ENCODE results near the gene MXRA8. TPM values are rescaled to one million over a fixed set of nuclear protein-coding genes. Genes with fewer than 3 reads are reported as not detected.

MXRA8 gene, protein sequence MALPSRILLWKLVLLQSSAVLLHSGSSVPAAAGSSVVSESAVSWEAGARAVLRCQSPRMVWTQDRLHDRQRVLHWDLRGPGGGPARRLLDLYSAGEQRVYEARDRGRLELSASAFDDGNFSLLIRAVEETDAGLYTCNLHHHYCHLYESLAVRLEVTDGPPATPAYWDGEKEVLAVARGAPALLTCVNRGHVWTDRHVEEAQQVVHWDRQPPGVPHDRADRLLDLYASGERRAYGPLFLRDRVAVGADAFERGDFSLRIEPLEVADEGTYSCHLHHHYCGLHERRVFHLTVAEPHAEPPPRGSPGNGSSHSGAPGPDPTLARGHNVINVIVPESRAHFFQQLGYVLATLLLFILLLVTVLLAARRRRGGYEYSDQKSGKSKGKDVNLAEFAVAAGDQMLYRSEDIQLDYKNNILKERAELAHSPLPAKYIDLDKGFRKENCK
- total RNA-seq: 0.38 and 0.97 TPM in 2 replicates

DNA sequence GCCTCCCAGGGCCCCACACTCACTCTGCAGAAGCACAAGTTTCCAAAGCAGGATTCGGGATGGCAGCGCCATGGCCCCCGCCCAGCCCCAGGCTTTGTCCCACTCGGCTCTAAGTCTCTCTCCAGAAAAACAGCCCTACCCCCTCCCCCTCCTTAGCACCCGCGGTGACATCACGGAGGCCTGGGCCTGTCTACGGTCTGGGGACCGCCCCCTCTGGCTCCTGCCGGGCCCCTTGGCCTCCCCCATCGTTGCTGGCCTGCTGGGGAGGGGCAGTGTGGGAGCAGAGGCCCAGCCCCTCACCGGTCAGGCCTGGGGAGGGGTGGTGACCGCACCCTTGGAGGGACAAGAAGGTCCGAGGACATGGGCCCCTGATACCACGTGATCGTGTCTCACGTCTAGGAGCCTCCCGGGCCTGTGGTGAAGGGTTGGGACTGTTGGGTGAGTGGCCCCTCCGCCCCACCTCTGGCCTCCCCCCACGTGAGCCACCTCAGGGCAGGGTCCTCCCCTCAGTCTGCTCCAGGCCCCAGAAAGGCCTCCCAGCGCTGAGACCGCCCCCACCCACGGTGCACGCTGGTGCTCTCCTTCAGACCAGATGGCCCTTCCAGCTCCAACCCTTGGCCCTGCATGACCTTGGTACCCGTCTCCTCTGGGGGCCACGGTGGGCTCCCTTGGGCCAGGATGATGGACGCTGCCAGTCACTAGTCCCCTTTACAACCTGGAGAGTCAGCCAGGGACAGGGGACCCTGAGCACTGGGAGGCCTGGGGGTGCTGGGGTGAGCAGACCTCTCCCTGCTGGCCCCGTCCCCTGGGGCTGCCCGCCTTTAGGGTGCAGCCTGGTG, at the start of gene MXRA8:
MXRA8 (minus strand) TSS at position 123 of the 839 bp plus-strand sequence; CDS start at position 72, 51 bp downstream.

DNA sequence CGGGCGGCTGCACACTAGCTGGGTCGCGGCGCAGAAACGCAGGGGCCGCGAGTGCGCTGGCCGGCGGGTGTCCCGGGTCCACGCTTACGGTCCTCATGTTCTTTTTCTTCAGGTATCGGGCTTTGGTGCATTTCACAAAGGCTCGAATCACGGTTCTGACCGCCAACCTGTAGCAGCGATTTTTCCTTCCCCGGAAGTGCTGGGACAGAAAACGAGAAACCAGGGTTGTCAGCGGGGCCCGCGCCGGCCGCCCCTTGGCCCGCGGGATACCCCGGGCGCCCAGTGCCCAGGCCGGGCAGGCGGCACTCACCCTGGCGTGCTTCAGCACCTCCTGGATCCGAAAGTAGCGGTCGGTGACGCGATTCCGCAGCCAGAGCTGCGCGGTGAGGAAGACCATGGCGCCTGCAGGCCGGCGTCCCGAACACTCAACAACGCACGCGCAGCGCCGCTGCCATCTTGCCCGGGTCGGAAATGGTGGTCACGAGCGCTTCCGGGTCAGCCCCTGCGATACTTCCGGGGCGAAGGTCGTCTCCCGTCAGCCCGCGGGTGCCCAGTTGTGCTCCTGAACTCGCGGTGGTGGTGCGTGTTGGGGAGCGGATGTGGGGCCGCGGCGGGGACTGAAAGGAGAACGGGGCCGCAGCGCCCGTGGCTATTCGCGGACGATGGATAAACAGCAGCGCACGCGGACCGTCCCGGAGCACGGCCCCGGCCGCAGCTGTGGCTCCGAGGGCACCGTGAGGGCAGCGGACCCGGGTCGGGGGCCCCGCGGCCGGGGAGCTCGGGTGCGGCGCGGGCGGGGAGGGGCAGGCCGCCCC, 48.7 kb upstream of the MXRA8 start, which contains the start of gene MRPL20:
MRPL20 (minus strand) TSS at position 473 of the 815 bp plus-strand sequence; CDS start at position 397, 76 bp downstream.

DNA sequence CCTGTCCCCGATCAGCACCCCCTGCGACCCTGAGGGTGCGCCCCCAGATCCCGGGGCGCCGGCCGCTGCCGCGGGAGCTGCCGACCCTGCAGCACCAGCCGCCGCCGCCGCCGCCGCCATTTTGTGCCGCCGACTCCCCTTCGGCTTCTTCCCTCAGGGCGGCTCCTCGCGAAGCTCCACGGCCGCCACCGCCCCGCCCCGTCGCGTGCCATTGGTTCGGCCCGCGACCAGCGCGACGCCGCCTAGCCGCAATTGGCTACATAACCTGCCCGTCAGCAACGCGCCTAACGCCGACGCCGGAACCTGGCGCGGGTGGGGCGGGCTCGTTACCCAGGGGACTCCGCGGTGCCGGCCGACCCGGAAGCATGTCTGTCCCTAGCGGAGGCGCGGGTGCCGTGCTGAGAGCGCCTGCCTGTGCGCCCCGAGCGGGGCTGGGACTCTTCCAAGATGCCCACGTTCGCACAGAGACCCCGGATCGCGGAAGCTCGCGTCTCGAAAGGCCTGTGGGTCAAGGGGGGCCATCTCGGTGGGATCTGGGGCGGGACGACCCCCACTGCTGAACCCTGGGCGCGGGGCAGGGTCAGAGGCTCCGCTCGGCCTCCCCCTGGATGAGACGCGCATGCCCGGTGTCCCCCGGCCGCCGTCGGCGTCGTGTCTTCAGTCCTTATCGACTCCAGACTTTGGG, 41.0 kb upstream of the MXRA8 start, which contains the start of gene CCNL2:
CCNL2 (minus strand) TSS at position 149 of the 685 bp plus-strand sequence; CDS start at position 120, 29 bp downstream.

DNA sequence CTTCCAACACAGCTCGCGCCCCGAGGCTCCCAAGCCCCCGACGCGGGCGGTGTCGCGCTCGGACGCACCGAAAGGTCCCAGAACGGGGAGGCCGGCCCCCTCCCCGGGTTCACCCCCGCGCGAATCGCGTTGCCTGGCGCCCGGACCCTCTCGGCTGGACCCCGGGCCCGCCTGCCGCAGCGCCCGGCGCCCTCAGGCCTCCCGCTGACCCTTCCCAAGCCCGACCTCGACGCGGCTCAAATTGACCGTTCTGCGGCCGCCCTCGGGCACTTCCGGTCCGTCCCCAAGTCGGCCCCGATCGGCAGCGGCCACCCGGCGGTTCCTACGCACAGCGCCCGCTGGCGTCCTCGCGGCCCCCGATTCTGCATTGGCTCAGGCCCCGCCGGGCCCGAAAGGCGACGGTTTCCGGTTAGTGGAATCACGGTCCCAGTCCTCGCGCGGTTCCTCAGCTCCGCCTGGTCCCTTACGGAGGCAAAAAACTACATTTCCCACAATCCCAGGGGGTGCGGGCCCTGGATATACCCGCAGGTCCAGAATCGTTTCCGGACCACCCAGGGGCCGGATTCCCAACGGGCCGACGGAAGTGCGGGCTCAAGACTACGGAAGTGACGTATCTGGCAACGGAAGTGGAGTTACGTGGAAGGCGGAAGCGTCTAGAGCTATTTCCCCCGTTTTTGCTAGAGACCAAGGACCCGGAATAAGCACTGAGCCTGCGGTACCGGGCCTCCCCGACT, 16.7 kb upstream of the MXRA8 start, which contains the start of gene AURKAIP1:
AURKAIP1 (minus strand) TSS at position 279 of the 734 bp plus-strand sequence. CDS start 451 bp downstream, outside the sequence.

DNA sequence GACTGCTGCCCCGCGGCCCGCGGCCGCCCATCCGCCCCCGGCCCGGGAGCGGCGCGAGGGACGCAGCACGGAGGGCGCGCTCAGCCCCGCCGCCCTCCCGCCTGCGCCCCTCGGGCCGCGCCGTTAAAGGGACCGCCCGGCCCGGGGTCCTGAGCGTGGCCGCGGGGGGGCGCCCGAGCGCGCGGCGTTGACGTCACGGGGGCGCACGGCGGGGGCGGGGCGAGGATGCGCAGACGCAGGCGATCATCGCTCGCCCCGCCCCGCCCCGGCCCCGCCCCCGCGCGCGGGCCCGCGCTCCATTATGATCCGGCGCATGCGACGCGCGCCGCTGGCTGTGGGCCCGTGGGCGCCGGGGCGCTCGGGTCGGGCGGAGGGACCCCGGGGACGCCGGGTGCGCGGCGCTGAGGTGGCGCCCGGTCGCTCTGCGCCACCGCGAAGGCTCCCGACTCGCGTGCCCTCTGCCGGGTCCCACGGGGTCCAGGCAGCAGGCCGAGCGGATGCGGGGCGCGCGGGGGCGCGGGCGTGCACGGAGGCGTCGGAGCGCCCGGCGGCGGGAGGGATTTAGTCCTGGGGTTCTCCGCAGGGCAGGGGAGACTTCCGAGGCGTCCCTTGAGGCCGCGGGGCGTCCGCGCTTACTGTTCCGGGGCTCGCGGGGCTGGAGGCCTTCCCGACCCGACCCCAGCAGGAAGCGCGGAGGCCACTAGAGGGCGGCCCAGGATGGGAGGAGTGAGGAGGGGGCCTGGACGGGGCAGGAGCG, 8.9 kb downstream of the MXRA8 start, which contains the start of gene DVL1:
DVL1 (minus strand) TSS at position 163 of the 757 bp plus-strand sequence. CDS start 353 bp downstream, outside the sequence.

DNA sequence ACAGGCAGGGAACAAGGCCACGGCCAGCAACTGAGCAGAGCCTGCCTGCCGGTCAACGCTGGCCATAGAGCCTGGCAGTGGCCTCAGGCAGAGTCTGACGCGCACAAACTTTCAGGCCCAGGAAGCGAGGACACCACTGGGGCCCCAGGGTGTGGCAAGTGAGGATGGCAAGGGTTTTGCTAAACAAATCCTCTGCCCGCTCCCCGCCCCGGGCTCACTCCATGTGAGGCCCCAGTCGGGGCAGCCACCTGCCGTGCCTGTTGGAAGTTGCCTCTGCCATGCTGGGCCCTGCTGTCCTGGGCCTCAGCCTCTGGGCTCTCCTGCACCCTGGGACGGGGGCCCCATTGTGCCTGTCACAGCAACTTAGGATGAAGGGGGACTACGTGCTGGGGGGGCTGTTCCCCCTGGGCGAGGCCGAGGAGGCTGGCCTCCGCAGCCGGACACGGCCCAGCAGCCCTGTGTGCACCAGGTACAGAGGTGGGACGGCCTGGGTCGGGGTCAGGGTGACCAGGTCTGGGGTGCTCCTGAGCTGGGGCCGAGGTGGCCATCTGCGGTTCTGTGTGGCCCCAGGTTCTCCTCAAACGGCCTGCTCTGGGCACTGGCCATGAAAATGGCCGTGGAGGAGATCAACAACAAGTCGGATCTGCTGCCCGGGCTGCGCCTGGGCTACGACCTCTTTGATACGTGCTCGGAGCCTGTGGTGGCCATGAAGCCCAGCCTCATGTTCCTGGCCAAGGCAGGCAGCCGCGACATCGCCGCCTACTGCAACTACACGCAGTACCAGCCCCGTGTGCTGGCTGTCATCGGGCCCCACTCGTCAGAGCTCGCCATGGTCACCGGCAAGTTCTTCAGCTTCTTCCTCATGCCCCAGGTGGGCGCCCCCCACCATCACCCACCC, 27.0 kb downstream of the MXRA8 start, which contains the start of gene TAS1R3:
TAS1R3 (plus strand) TSS at position 213 of the 898 bp plus-strand sequence; CDS start at position 279, 66 bp downstream.

DNA sequence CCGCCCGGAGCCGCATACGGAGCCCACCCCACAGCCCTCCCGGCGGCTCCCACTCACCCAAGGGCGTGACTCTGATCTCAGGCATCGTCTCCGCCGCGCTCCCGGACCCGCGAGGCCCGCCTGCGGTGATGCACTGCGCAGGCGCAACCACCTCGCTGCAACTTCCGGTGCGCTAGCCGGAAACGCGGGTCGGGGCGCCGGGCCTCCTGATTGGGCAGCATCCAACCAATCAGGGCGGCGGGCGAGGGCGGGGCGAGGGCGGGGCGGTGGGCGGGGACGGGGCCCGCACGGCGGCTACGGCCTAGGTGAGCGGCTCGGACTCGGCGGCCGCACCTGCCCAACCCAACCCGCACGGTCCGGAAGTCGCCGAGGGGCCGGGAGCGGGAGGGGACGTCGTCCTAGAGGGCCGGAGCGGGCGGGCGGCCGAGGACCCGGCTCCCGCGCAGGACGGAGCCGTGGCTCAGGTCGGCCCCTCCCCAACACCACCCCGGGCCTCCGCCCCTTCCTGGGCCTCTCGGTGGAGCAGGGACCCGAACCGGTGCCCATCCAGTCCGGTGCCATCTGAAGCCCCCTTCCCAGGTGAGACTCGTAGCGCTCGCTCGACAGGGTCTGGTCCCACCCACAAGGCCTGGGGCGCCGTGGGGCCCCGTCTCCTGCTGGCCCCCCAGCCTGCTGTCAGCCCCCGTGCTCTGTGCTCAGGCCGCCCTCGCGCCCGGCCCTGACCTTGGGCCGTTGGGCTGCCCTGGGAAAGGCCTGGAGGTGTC, 33.6 kb downstream of the MXRA8 start, which contains the start of the genes CPTP and INTS11:
CPTP (plus strand) TSS at position 279 of the 764 bp plus-strand sequence. CDS start 2,109 bp downstream, outside the sequence.
INTS11 (minus strand) TSS at position 137 of the 764 bp plus-strand sequence; CDS start at position 85, 52 bp downstream.

DNA sequence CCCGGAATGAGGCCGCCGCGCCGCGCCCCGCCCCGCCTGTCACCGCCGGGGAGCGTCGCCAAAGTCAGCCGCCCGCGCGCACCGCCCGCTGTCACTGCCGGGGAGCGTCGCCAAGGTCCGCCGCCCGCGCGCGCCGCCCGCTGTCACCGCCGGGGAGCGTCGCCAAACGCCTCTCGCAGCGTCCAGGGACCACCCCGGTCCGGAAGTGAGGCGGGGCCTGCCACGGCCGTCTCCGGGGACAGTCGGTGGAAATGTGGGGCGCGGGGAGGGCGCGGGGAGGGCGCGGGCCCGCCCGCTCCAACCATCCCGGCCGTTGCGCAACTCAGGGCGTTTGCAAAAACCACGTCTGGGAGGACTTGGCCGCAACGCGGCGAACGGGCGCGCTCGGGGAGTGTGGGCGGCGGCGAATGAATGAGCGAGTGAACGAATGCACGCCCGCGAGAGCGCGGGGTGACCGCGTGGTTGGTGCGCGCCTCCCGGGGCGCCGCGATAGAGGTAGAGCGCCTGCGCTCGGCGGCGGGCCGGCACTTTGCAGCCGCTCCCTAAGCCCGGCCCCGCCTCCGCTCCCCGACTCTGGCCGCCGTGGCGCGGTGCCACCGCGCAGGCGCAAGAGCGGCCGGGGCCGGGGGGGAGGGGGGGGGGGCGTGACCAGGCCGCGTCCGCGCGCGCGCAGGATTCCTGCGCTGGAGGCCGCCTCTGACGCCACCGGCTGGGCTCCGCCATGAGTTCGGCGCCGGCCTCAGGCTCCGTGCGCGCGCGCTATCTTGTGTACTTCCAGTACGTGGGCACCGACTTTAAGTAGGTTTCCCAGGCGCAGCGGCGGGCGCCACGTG, 50.2 kb downstream of the MXRA8 start, which contains the start of the genes ACAP3 and PUSL1:
ACAP3 (minus strand) TSS at position 8 of the 833 bp plus-strand sequence. CDS start 115 bp downstream, outside the sequence.
PUSL1 (plus strand) TSS at position 675 of the 833 bp plus-strand sequence; CDS start at position 722, 47 bp downstream.

Other genes with a start within 250 kb of the MXRA8 start
- gene C1orf159, start 242.5 kb downstream of the MXRA8 start, total RNA-seq: 6.2 and 9.3 TPM in 2 replicates
- not detected in 2 replicates for gene TTLL10, start 184.7 kb downstream of the MXRA8 start, total RNA-seq
- 1.0 TPM in 1 of 2 replicates, not detected in the other for gene TNFRSF18, start 152.0 kb downstream of the MXRA8 start, total RNA-seq
- 2.1 and 7.7 TPM in 2 replicates for gene TNFRSF4, start 144.4 kb downstream of the MXRA8 start, total RNA-seq
- gene SDF4, start 126.6 kb downstream of the MXRA8 start, total RNA-seq: 89.2 and 155 TPM in 2 replicates
- 16.5 and 25.5 TPM in 2 replicates for gene B3GALT6, start 126.3 kb downstream of the MXRA8 start, total RNA-seq
- 0.32 and 0.57 TPM in 2 replicates for gene C1QTNF12, start 111.8 kb downstream of the MXRA8 start, total RNA-seq
- gene UBE2J2, start 84.7 kb downstream of the MXRA8 start, total RNA-seq: 35.9 and 53.0 TPM in 2 replicates
- gene SCNN1D, start 78.1 kb downstream of the MXRA8 start, total RNA-seq: under 0.01 and 0.63 TPM in 2 replicates
- 15.5 and 45.4 TPM in 2 replicates for gene ACAP3, start 50.6 kb downstream of the MXRA8 start, total RNA-seq
- 9.1 and 10.5 TPM in 2 replicates for gene PUSL1, start 50.0 kb downstream of the MXRA8 start, total RNA-seq
- gene INTS11, start 33.9 kb downstream of the MXRA8 start, total RNA-seq: 54.6 and 91.5 TPM in 2 replicates
- 15.1 and 16.4 TPM in 2 replicates for gene CPTP, start 33.8 kb downstream of the MXRA8 start, total RNA-seq
- gene TAS1R3, start 27.3 kb downstream of the MXRA8 start, total RNA-seq: 0.31 and 0.32 TPM in 2 replicates
- 36.1 and 52.0 TPM in 2 replicates for gene DVL1, start 9.1 kb downstream of the MXRA8 start, total RNA-seq
- gene AURKAIP1, start 16.7 kb upstream of the MXRA8 start, total RNA-seq: 70.4 and 101 TPM in 2 replicates
- 54.7 and 196 TPM in 2 replicates for gene CCNL2, start 40.8 kb upstream of the MXRA8 start, total RNA-seq
- gene MRPL20, start 48.7 kb upstream of the MXRA8 start, total RNA-seq: 62.6 and 82.6 TPM in 2 replicates
- 0.25 and 0.32 TPM in 2 replicates for gene ANKRD65, start 62.7 kb upstream of the MXRA8 start, total RNA-seq
- 19.4 and 34.7 TPM in 2 replicates for gene VWA1, start 77.1 kb upstream of the MXRA8 start, total RNA-seq
- 1.4 TPM in 1 of 2 replicates, not detected in the other for gene ATAD3C, start 91.1 kb upstream of the MXRA8 start, total RNA-seq
- gene ATAD3B, start 113.2 kb upstream of the MXRA8 start, total RNA-seq: 17.9 and 21.2 TPM in 2 replicates
- gene ATAD3A, start 153.6 kb upstream of the MXRA8 start, total RNA-seq: 28.0 and 37.1 TPM in 2 replicates
- 2.1 and 2.4 TPM in 2 replicates for gene TMEM240, start 182.1 kb upstream of the MXRA8 start, total RNA-seq
- 45.8 and 64.1 TPM in 2 replicates for gene SSU72, start 216.3 kb upstream of the MXRA8 start, total RNA-seq
- gene FNDC10, start 241.6 kb upstream of the MXRA8 start, total RNA-seq: 0.16 and 0.94 TPM in 2 replicates

Measured in bladder microvascular endothelial cell (primary cell).